ENCODE measurements around the gene GCK.

GRCh38 chr7:44224974-44225565 is 35.8 kb upstream of the GCK start:
- no peak for TF ChIP-seq CTCF (IDR thresholded peaks at IDR 0.05)
- TF ChIP-seq POLR2A (IDR thresholded peaks at IDR 0.05): no peak

All from heart left ventricle (tissue), 13 donors.